ENCODE data around the gene SLC51A. TPM values are rescaled to one million over a fixed set of nuclear protein-coding genes. Genes with fewer than 3 reads are reported as not detected.
A peak's percentile ranks its signal among the peaks of the same experiment; 100 is the strongest.
"Not testable (repeated sequence)": the region's sequence is repeated elsewhere in the genome, so short reads cannot be mapped to it uniquely, and the experiment has no call there.

Gene SLC51A
- total RNA-seq, 1 donor from 2014 or later = not detected

DNA sequence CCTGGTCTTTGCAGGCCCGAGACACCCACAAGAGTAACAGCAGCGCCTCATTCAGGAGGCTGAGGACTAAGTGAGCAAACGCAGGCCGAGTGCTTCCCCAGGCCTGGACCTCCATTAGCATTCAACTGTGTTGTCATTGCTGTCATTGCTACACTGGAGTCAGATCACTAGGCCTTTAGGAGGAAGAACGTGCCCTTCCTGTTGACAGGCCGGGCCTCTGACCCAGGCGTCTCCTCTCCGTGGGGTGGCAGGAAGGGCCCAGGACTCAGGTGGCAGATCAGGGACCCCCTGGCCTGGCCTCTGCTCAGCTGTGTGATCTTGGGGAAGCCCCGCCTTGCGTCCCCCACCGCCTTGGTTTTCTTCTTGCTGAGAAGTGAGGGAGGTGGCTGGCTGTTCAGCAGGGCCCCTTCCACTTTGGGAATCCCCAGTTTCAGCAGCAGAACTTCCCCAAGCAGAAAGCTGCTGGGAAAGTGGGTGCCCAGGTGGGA lies 24.3 kb upstream of the SLC51A start:
- intact Hi-C loops (cut with DNase I) = no loop called here
- DNase-seq = peak; percentile 55
- ATAC-seq (ENCODE audit: poor library complexity) = no peak

- ATAC-seq (ENCODE audit: poor library complexity) = peak; percentile 45
- DNase-seq = no peak
- intact Hi-C loops (cut with DNase I) = no loop called here
These were observed 23.7 kb upstream of the SLC51A start for GRCh38 chr3:196192524-196193051.

GRCh38 chr3:196193133-196193735 lies 23.1 kb upstream of the SLC51A start:
- DNase-seq (no peak), ATAC-seq (ENCODE audit: poor library complexity) (no peak)
- intact Hi-C loops (cut with DNase I) = no loop called here

DNA sequence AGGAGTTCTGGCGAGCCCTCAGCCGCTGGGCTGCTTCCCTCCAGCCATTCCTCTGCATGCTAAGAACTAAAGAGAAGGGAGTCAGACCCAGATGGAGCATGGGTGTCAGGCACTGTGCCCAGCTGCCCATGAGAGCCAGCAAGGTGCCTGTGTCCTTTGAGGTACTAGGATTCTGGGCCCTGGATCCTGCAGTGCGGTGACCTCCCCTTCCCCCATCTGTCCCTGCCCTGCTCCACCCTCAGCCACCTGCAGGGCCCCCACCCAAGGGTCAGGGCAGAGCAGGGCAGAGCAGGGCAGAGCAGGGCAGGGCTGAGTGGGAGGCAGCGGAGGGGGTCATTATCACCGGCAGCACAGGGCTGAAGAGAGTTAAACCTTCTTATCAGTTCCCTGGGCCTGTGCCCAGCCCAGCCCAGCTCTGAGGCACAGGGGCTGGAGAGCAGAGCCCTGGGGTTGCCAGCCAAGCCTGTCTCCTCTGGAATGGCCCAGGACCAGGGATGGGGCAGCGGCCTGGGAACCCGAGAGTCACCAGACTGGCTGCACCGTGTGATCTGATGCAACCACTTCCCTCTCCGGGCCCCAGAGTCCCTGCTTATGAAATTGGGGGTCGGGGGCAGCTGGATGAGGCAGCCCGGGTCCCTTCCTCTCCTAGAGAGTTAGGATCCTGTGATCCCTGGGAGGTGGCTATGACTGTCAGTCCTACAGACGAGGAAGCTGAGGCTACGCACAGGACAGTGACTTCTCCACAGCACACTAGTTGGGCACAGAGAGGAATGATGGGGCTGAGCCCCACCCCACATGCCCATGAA lies 22.4 kb upstream of the SLC51A start:
- intact Hi-C loops (cut with DNase I) = no loop called here
- ATAC-seq (ENCODE audit: poor library complexity) (peak; percentile 90), DNase-seq (peak; percentile 88)

- DNase-seq (no peak), ATAC-seq (ENCODE audit: poor library complexity) (no peak)
- intact Hi-C loops (cut with DNase I) = no loop called here
These were observed 21.8 kb upstream of the SLC51A start for GRCh38 chr3:196194542-196194915.

GRCh38 chr3:196195664-196196265 lies 20.6 kb upstream of the SLC51A start:
- intact Hi-C loops (cut with DNase I) = loop anchor here (2.0 kb wide), 1 partner anchor 123 kb away; no protein-coding TSS in a partner anchor
- no peak for DNase-seq
- no peak for ATAC-seq (ENCODE audit: poor library complexity)

- ATAC-seq (ENCODE audit: poor library complexity) (no peak), DNase-seq (no peak)
- intact Hi-C loops (cut with DNase I) = loop anchor here (2.0 kb wide), 1 partner anchor 125 kb away; no protein-coding TSS in a partner anchor
These were observed 18.8 kb upstream of the SLC51A start for GRCh38 chr3:196197524-196197923.

DNA sequence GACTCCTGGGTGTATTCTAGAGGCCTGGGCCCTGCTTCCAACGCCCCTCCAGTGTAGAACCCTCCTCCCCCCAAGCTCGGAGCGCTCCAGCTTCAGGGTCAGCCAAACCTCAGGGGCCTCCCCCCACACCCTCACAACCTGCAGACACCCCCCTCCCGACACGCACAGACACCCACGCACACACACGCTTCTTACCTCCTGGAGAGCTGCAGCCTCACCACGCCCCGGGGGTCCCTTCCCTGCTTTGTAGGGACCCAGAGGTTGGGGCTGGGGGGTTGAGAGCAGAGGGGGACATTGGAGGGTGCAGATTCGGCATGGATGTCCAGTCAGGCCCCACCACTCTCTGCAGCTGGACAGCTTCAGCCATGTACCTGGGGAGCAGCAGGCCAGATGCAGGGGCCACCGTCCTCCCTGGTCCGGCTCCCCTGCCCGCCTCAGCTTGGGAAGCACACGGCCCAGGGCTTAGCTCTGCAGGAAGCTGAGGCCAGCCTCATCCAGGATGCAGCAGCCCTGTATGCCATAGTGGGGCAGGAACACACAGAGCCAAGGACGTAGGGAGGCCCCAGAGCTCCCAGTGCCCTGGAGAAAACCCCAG lies 18.2 kb upstream of the SLC51A start:
- intact Hi-C loops (cut with DNase I) = no loop called here
- DNase-seq (no peak), ATAC-seq (ENCODE audit: poor library complexity) (no peak)

DNA sequence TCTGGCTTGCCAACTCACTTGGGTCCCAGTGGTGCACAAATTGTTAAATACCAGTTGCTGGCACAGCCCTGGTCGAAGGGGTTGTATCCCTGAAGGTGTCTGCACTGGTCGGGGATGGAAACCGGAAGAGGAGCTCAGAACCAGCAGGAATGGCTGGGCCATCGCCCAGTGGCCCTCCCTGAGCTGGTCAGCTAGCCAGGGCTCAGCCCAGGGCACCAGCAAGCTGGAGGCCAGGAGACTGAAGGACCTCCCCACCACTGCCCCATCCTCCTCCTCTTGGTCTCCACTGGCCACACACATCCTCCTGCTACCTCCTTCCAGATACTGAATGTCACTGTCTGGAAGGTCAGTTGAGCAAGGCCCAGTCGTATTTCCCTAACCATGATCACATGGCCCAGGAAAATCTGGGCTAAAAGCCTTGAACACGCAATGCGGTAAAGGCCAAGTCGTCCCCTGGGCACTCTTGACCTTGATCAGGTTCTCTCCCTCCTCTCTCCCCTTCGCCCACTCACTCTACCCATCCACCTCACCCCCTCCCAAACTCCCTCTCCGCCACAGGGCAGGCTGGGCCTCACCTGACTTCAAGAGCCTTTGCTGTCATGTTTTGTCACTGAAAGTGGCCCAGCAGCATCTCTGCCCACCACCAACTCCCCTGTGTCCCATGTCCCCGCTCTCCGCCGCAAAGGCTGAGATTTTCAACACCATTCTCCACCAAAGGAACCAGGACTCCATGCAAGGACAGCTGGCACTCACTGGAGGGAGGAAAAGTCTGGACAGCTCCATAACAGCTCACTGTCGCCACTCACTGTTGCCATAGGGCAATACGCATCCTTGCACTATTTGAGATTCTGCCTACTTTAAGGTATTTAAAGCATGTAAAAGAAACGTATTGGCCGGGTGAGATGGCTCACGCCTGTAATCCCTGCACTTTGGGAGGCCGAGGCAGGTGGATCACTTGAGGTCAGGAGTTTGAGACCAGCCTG lies 17.3 kb upstream of the SLC51A start:
- DNase-seq (peak; percentile 8), ATAC-seq (ENCODE audit: poor library complexity) (no peak)
- intact Hi-C loops (cut with DNase I) = no loop called here

DNA sequence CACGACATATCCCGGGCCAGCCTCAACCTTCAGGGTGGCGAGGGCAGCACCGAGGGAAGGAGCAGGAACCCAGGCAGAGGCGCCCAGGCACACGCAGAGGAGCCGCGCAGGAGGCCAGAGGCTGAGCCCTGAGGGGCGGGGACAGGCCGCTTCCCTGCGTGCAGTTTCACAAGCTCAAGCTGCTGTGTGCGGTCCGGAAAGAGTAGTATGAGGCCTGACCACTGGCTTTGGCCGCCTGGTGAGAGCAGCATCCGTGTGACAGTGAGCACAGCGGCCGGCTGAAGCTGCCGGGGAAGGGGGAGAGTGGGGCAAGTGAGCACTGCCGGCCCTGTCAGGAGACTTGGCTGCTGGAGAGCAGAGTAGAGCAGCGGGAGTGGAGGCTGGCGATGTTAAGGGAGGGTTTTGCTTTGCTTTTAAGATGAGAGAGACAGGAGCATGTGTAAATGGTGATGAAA lies 13.8 kb upstream of the SLC51A start:
- ATAC-seq (ENCODE audit: poor library complexity) = peak; percentile 78
- peak; percentile 71 for DNase-seq
- intact Hi-C loops (cut with DNase I) = no loop called here

GRCh38 chr3:196203846-196204245 lies 12.5 kb upstream of the SLC51A start:
- intact Hi-C loops (cut with DNase I) = no loop called here
- DNase-seq = no peak

DNA sequence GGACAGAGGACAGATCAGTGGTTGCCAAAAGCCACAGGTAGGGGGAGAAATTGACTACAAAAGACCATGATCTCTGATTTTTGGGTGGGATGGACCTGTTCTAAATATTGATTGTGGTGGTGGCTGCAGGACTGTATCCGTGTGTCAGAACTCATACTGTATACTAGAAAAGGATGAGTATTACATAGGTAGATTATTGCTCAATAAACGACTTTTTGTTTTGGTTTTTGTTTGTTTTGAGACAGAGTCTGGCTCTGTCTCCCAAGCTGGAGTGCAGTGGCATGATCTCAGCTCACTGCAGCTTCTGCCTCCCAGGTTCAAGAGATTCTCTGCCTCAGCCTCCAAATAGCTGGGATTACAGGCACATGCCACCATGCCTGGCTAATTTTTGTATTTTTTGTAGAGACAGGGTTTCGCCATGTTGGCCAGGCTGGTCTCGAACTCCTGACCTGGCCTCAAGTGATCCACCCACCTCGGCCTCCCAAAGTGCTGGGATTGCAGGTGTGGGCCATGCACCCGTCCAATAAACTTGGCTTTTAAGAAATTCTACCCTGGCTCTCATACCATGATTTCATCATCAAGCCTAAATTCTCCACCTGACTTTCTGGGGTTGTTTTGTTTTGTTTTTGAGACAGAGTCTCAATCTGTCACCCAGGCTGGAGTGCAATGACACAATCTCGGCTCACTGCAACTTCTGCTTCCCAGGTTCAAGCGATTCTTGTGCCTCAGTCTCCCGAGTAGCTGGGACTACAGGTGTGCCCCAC lies 10.7 kb upstream of the SLC51A start:
- not testable (repeated sequence) for DNase-seq

More at GRCh38 chr3:196203846-196204245, 12.5 kb upstream of the SLC51A start:
- ATAC-seq (ENCODE audit: poor library complexity) = no peak

DNA sequence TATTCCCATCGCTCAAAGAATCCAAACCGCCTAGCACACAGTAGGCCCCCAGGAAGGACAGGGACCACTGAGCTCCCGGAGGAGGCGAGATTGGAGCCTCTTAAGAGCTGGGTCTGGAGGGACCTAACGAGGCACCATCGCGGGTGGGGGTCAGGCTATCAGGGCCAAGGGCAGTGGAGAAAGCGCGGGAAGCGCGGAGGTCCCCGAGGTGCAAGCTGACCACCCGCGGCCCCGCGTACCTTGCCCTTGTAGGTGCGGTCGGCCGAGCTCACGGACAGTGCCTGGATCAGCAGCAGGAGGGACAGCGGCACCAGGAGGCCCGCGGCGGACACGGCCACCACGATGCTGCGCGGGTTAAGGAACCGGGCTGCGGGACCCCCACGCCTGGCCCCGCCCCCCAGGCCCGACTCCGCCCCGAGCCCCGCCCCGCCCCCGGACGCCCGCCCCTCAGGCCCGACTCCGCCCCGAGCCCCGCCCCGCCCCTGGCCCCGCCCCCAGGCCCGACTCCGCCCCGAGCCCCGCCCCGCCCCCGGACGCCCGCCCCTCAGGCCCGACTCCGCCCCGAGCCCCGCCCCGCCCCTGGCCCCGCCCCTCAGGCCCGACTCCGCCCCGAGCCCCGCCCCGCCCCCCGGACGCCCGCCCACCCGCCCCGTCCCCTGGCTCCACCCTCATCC lies 9.0 kb upstream of the SLC51A start:
- peak; percentile 61 for DNase-seq
- peak; percentile 17 for ATAC-seq (ENCODE audit: poor library complexity)
- intact Hi-C loops (cut with DNase I) = no loop called here

More for the DNA sequence above, 10.7 kb upstream of the SLC51A start:
- intact Hi-C loops (cut with DNase I); ATAC-seq (ENCODE audit: poor library complexity): not testable (repeated sequence)

DNA sequence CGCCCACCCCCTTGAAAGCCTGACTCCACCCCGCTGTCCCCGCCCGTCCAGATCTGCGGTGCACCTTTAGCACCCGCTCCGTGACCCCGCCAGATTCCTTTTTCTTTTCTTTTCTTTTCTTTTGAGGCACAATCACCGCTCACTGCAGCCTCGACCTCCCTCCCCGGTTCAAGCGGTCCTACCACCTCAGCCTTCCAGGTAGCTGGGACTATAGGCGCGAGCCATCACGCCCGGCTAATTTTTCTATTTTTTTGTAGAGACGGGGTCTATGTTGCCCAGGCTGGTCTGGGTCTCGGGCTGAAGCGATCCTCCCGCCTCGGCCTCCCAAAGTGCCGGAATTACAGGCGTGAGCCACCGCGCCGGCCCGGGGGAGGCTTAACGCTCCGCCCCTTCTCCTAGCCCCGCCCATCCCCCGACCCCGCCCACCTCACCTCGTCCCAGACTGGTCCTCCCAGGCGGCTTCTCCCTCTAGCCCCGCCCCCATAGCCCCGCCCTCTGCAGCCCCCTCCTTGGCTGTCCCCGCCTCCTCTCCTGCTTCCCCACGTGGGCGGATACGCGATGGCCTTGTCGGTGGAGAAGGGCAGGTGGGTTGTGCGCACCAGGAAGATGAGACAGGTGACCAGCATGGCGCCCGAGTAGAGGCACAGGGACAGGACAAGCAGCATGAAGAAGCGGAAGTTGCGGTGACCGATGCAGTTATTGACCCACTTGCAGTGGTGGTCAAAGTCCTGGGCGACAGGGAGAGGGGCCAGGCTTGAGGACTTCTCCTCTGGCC lies 8.3 kb upstream of the SLC51A start:
- peak; percentile 72 for DNase-seq
- intact Hi-C loops (cut with DNase I) = no loop called here
- ATAC-seq (ENCODE audit: poor library complexity) = peak; percentile 59

DNA sequence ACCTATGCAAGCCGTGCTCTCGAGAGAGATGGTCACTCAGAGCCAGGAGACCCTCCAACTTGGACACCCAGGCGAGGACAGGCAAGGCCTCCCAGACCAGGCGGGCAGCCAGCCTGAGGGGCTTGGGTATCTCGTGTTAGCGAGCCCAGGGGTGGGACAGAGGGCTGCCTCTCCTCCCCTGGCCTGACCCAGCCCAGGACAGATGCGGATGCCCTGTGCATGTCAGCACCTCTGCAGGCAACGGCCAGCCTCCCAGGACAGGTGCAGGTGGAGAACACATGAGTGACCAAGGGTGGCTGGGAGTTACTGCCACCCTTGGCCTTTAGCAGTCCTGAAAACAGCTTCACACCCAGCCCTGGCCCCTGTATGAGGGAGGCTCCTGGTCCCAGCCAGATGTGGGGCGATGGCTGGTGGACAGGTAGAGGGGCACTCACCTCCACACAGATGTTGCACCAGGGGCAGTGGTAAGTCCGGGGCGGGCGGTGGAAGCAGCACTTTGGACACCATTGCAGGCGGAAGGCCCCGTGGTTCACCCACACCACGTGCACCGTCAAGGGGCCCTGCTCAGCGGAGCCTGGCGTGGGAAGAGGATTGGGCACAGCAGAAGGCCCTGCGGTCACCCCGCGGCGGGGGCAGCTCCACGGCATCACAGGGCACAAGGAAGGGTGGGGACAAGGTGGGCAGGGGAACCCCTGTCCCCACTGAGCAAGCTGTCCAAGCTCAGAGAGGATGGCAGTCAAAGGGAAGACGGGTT lies 7.2 kb upstream of the SLC51A start:
- no peak for ATAC-seq (ENCODE audit: poor library complexity)
- intact Hi-C loops (cut with DNase I) = no loop called here
- no peak for DNase-seq
